GM23248 (cell line): ENCODE measurements around the gene AOPEP. TPM values are rescaled to one million over a fixed set of nuclear protein-coding genes. Genes with fewer than 3 reads are reported as not detected.
"Not testable (repeated sequence)": the region's sequence is repeated elsewhere in the genome, so short reads cannot be mapped to it uniquely, and the experiment has no call there.

Source experiments
- DNase-seq: peaks from one replicate; pipeline ENCODE4 v3.0.0-alpha.2; 2015
- H2AFZ ChIP-seq: fragments of 200-600 bp; sonication (generic); 2 replicates; pipeline ENCODE4 v1.6.1; 2016; ENCODE audit warnings: antibody characterized with exemption
- H3F3A ChIP-seq: fragments of 200-600 bp; sonication (generic); 2 replicates; pipeline ENCODE4 v1.6.1; 2016; ENCODE audit warnings: mild to moderate bottlenecking, antibody characterized with exemption, mixed run types; ENCODE audit not compliant: insufficient read depth
- H3K27ac ChIP-seq: fragments of 200-600 bp; sonication (generic); 2 replicates; pipeline ENCODE4 v1.5.1; 2016; ENCODE audit warnings: mild to moderate bottlenecking
- H3K27me3 ChIP-seq: fragments of 200-600 bp; sonication (generic); replicated peaks from 2 replicates; pipeline ENCODE4 v1.6.1; 2016; ENCODE audit warnings: mild to moderate bottlenecking; ENCODE audit not compliant: insufficient read depth
- H3K36me3 ChIP-seq: fragments of 200-600 bp; sonication (generic); 2 replicates; pipeline ENCODE4 v1.6.1; 2016; ENCODE audit warnings: low read depth, mild to moderate bottlenecking
- H3K4me1 ChIP-seq: fragments of 200-600 bp; sonication (generic); 2 replicates; pipeline ENCODE4 v1.6.1; 2016; ENCODE audit warnings: mild to moderate bottlenecking; ENCODE audit not compliant: insufficient read depth
- H3K4me2 ChIP-seq: fragments of 200-600 bp; sonication (generic); one replicate; pipeline ENCODE4 v1.6.1; 2016; ENCODE audit warnings: mild to moderate bottlenecking; ENCODE audit not compliant: unreplicated experiment
- H3K4me3 ChIP-seq: fragments of 200-600 bp; sonication (generic); 2 replicates; pipeline ENCODE4 v1.5.1; 2016; ENCODE audit warnings: mild to moderate bottlenecking
- H3K79me2 ChIP-seq: fragments of 200-600 bp; sonication (generic); 2 replicates; pipeline ENCODE4 v1.6.1; 2016; ENCODE audit warnings: mild to moderate bottlenecking; ENCODE audit not compliant: insufficient read depth
- H3K9ac ChIP-seq: fragments of 200-600 bp; sonication (generic); 2 replicates; pipeline ENCODE4 v1.6.1; 2016; ENCODE audit warnings: mild to moderate bottlenecking
- H3K9me2 ChIP-seq: fragments of 200-600 bp; sonication (generic); 2 replicates; pipeline ENCODE4 v1.6.1; 2016; ENCODE audit warnings: mixed run types, mild to moderate bottlenecking, moderate library complexity; ENCODE audit not compliant: insufficient read depth
- H3K9me3 ChIP-seq: fragments of 200-600 bp; sonication (generic); one replicate; pipeline ENCODE4 v1.6.1; 2017; ENCODE audit warnings: low read depth
- H4K20me1 ChIP-seq: fragments of 200-600 bp; sonication (generic); 2 replicates; pipeline ENCODE4 v1.6.0; 2016; ENCODE audit not compliant: insufficient read depth
- EZH2 ChIP-seq: fragments of 200-600 bp; sonication (generic); IDR thresholded peaks from 2 replicates; pipeline ENCODE4 v1.6.1; 2018; ENCODE audit warnings: antibody characterized with exemption, mild to moderate bottlenecking; ENCODE audit not compliant: insufficient read depth, poor library complexity, severe bottlenecking
- EZH2phosphoT487 ChIP-seq: fragments of 200-600 bp; sonication (generic); IDR thresholded peaks from 2 replicates; pipeline ENCODE4 v1.6.1; 2018; ENCODE audit warnings: antibody characterized with exemption, moderate library complexity, mild to moderate bottlenecking, low read depth; ENCODE audit not compliant: insufficient read depth
- WGBS, 2 experiments: methylation state at CpG; one replicate each; pipeline ENCODE4 v1.1.6; 2015 to 2017; ENCODE audit warnings: low lambda C conversion rate in 2 of 2, low coverage in 1 of 2; ENCODE audit errors: missing lambda C conversion rate in 2 of 2; 5-methylcytosine and 5-hydroxymethylcytosine counted together
- in situ Hi-C: fragments of 300-500 bp; cut with MboI; formaldehyde crosslinking; loops from 2 replicates; pipeline ENCODE4 v1.15.0; 2020
- polyA plus RNA-seq: library from polyadenylated mRNA; unstranded; fragments of >200 nt; fragmentation: Nextera tagmentation; extraction: Ambion mirVana; gene quantifications from 2 replicates; pipeline ENCODE4 v1.2.1, GENCODE V29; 2016
- total RNA-seq: library from RNA; depleted of rRNA; stranded (reverse); fragments of >200 nt; shearing (Covaris generic); gene quantifications from 2 replicates; pipeline ENCODE4 v1.2.3, GENCODE V29; 2014

AOPEP gene
- total and polyA plus RNA-seq, 2 experiments from 2014 or later: 90.0 to 120 TPM

GRCh38 chr9:95015569-95015968 is 289.1 kb downstream of the AOPEP start:
- Histone ChIP-seq H3K4me2 (no peak overlapping the region), H2AFZ (no peak overlapping the region), H3K9ac (no peak overlapping the region), H4K20me1 (no peaks in the 10 kb centered on the region), H3K4me3 (no peak overlapping the region), H3K36me3 (peaks cover 70% of the 10 kb centered on the region), H3K4me1 (peaks cover 75% of the 10 kb centered on the region), H3K9me2 (no peaks in the 10 kb centered on the region), H3K79me2 (peaks cover 94% of the 10 kb centered on the region), H3F3A (peaks cover 84% of the 10 kb centered on the region), H3K27ac (peak overlapping the region; percentile 98), H3K27me3 (no peaks in the 10 kb centered on the region), H3K9me3 (no peaks in the 10 kb centered on the region)
- TF ChIP-seq EZH2phosphoT487: no peak
- no peak for TF ChIP-seq EZH2
- no peak for DNase-seq
- in situ Hi-C loops: loop anchor here (25.0 kb wide), 1 partner anchor 228 kb away; no protein-coding TSS in a partner anchor
- WGBS, 2 experiments: 94 to 95% methylated on average over 4 of the region's 4 CpGs

GRCh38 chr9:95017062-95017461 is 290.6 kb downstream of the AOPEP start:
- in situ Hi-C loops: loop anchor here (25.0 kb wide), 1 partner anchor 230 kb away; no protein-coding TSS in a partner anchor
- H3F3A ChIP-seq: peaks cover 91% of the 10 kb centered on the region
- H3K4me3 ChIP-seq: no peak overlapping the region
- peak; percentile 63 for DNase-seq
- peak overlapping the region; percentile 27 for H3K4me2 ChIP-seq
- H4K20me1 ChIP-seq: no peaks in the 10 kb centered on the region
- TF ChIP-seq EZH2phosphoT487 (no peak), EZH2 (no peak)
- no peaks in the 10 kb centered on the region for H3K9me3 ChIP-seq
- H3K36me3 ChIP-seq: peaks cover 62% of the 10 kb centered on the region
- peak overlapping the region; percentile 98 for H3K27ac ChIP-seq
- peak overlapping the region; percentile 86 for H3K9ac ChIP-seq
- peaks cover 73% of the 10 kb centered on the region for H3K4me1 ChIP-seq
- H3K9me2 ChIP-seq: no peaks in the 10 kb centered on the region
- 68 to 82% methylated on average over 1 of the region's 1 CpG for WGBS, 2 experiments
- H2AFZ ChIP-seq: no peak overlapping the region
- peaks cover 94% of the 10 kb centered on the region for H3K79me2 ChIP-seq
- H3K27me3 ChIP-seq: no peaks in the 10 kb centered on the region

GRCh38 chr9:95017661-95018060 is 291.2 kb downstream of the AOPEP start:
- H4K20me1 ChIP-seq: no peaks in the 10 kb centered on the region
- H3K27me3 ChIP-seq: no peaks in the 10 kb centered on the region
- H3K9me3 ChIP-seq: no peaks in the 10 kb centered on the region
- peak overlapping the region; percentile 98 for H3K27ac ChIP-seq
- peaks cover 73% of the 10 kb centered on the region for H3K4me1 ChIP-seq
- peak overlapping the region; percentile 27 for H3K4me2 ChIP-seq
- H3K4me3 ChIP-seq: no peak overlapping the region
- H3K79me2 ChIP-seq: peaks cover 94% of the 10 kb centered on the region
- peaks cover 62% of the 10 kb centered on the region for H3K36me3 ChIP-seq
- in situ Hi-C loops: loop anchor here (25.0 kb wide), 1 partner anchor 230 kb away; no protein-coding TSS in a partner anchor
- H3K9ac ChIP-seq: peak overlapping the region; percentile 86
- no peaks in the 10 kb centered on the region for H3K9me2 ChIP-seq
- 95 to 100% methylated on average over 2 of the region's 2 CpGs for WGBS, 2 experiments
- no peak overlapping the region for H2AFZ ChIP-seq
- DNase-seq: peak; percentile 37
- no peak for TF ChIP-seq EZH2phosphoT487
- TF ChIP-seq EZH2: no peak
- H3F3A ChIP-seq: peaks cover 91% of the 10 kb centered on the region

- WGBS, 2 experiments: 17 to 20% methylated on average over 11 of the region's 11 CpGs
- Histone ChIP-seq H3K9me2 (no peaks in the 10 kb centered on the region), H3K9ac (peak overlapping the region; percentile 86), H3K4me3 (peak overlapping the region; percentile 49), H3K9me3 (no peaks in the 10 kb centered on the region), H2AFZ (no peak overlapping the region), H3K27ac (peak overlapping the region; percentile 98), H3K4me1 (peaks cover 75% of the 10 kb centered on the region), H3F3A (peaks cover 95% of the 10 kb centered on the region), H3K4me2 (peak overlapping the region; percentile 63), H3K36me3 (peaks cover 66% of the 10 kb centered on the region), H3K27me3 (no peaks in the 10 kb centered on the region), H3K79me2 (peaks cover 94% of the 10 kb centered on the region), H4K20me1 (no peaks in the 10 kb centered on the region)
- DNase-seq: peak; percentile 99
- in situ Hi-C loops: loop anchor here (25.0 kb wide), 1 partner anchor 231 kb away; no protein-coding TSS in a partner anchor
- TF ChIP-seq EZH2phosphoT487: no peak
- no peak for TF ChIP-seq EZH2
These were observed 291.8 kb downstream of the AOPEP start for GRCh38 chr9:95018099-95018936.

- Histone ChIP-seq H3F3A (peaks cover 95% of the 10 kb centered on the region), H3K27ac (peak overlapping the region; percentile 98), H3K4me1 (peaks cover 88% of the 10 kb centered on the region), H3K36me3 (peaks cover 62% of the 10 kb centered on the region), H3K79me2 (peaks cover 91% of the 10 kb centered on the region)
- not testable (repeated sequence) for H3K9me2 ChIP-seq, H3K9ac ChIP-seq, H2AFZ ChIP-seq, H4K20me1 ChIP-seq, H3K27me3 ChIP-seq, H3K9me3 ChIP-seq, H3K4me3 ChIP-seq, DNase-seq, H3K4me2 ChIP-seq
- 98 to 99% methylated on average over 6 of the region's 6 CpGs for WGBS, 2 experiments
- in situ Hi-C loops: loop anchor here (25.0 kb wide), 1 partner anchor 233 kb away; no protein-coding TSS in a partner anchor
These were observed 294.1 kb downstream of the AOPEP start for GRCh38 chr9:95020644-95021043.
